CD4-positive, alpha-beta T cell treated with Interferon gamma for 1 hour (primary cell): ENCODE measurements around the gene ABR.

Experiments
- DNase-seq: peaks from one replicate; pipeline ENCODE4 v3.0.0-alpha.2; 2020

ABR gene

GRCh38 chr17:1025733-1026598, 153.8 kb downstream of the ABR start:
- no peak for DNase-seq

- DNase-seq, result no peak
These were observed 155.7 kb downstream of the ABR start for GRCh38 chr17:1024076-1024475.

- DNase-seq, result no peak
These were observed 157.3 kb downstream of the ABR start for GRCh38 chr17:1022278-1023024.

GRCh38 chr17:1021147-1021546, 158.6 kb downstream of the ABR start:
- DNase-seq, result no peak

DNA sequence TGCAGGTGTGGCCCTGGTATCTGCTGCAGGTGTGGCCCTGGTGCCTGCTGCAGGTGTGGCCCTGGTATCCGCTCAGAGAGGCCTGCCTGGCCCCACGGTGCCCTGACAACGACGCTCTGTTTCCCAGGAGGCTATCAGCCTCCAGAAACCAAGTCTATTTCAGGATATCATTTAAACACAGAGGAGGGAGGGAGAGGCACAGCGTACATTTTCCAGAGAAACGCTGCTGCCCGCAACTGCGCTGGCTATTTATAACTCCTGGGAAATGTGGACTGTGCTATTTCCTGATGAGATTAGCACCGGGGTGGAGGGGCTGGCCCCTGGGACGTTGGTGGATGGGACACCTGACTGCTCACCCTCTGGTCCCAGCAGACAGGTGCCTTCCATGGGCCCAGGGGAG, 160.3 kb downstream of the ABR start:
- DNase-seq, result no peak

- no peak for DNase-seq
These were observed 161.2 kb downstream of the ABR start for GRCh38 chr17:1018547-1018946.

GRCh38 chr17:1013729-1014090, 166.1 kb downstream of the ABR start:
- DNase-seq, result no peak

DNA sequence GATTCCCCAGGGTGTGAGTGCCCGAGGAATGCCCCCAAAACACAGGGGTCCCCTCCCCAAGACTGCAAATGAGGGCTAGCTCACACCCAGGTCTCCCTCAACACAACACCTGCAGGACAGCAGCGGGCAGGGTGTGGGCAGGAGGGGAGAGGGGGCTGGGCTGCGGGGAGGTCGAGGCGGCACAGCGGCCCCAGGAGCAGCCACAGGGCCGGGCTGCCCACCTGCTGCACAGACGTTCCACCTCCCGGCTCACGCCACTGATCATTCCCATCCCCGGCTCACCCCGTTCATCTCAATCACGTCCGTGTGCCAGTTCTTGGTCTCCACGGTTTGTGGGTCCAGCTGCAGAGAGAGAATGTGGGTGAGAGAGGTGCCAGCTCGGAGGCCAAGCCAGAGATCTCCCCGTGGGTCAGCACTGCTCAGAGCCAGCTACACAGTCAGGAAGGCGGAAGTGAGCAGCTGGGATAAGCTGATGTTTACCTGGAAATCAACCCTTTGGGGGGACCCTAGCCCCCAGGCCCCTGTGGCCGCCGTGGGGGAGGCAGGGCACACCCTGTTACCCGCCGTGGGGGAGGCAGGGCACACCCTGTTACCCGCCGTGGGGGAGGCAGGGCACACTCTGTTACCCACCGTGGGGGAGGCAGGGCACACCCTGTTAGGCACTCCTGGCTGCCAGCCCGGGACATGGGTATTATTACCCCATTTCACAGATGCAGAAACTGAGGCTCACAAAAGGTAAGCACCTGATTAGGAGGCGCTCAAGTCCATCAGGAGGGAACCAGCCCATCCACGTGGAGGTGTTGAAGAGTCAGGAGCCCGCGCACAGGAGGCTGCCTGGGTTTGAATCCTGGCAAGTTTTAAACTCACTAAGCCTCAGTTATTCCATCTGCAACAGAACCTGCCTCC, 166.7 kb downstream of the ABR start:
- DNase-seq, result no peak

DNA sequence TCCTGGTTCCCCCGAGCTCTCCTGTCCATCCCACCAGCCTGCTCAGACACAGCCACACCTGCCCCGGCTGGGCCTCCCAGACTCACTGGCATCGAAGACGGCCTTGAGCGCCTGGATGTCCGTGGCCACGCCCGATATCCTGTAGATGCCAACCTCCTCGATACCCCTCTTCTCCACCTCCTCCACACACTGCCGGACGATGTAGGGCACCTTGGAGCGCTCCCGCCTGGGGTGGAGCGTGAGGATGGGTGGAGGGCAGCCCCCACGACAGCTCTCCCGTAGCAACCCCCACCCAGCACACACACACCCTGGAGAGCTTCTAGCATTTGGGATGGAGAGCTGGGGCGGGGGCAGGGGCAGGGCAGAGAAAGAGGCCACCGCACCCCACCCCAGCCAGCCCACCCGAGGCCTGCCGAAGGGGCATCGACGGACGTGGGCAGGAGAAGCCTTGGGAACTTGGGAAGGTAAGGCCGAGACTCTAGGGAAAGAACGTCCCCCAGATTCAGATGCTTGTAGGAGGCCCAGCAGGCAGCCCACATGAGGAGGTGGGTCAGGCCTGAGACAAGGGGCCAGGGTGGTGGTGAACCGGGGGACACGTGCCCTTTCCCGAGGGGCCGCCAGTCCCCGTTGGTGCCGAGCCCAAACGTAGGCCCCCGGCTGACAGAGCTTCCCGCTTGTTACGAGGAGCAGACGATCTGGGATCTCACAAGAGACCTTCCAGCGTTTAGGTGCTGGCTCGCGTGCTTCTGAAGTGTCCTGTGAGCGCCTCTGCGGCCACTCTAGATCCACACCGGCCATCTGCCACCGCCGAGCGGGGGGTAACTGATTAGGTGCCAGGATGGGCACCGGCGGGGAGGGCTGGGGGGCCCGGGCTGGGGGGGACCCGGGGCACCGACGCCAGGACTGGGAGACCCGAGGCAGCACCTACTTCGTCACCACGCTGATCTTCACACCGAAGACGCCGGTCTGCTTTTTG, 167.7 kb downstream of the ABR start:
- DNase-seq, result no peak

DNA sequence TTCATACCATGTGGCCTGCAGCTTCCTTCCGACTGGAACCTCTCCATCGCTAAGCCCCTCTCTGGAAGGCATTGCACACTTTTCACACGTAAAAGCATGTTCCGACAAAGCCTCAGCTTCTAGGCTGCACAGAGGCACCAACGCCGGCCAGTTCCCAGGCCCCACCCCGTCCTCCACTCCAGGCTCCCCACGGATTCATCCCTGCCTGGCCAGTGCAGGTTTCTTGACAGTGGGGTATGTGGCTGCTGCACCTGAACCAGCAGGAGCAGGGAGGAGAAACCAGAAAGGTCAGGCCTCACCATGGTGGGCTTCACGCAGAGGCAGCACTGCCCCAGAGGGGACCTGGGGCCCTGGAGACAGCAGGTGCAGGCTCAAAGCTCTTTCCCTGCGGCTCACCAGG, 168.6 kb downstream of the ABR start:
- DNase-seq, result no peak

DNA sequence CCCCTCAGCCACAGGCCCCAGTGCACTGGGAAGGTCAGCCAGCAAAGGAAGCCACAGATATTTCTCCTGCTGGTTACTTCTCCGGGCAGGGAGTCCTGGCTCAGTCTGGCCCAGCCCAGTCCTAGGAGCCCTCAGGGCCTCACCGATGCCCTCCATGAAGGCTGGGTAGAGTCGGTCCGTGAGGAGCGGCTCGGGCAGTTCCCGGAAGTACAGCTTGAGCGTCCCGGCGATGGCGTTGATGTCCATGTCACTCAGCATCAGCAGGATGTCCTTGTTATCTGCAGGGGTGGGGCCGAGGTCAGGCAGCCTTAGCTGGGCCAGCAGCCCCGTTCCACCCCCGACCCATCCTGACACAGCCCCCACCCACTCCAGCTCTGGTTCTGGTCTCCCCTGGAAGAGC, 169.2 kb downstream of the ABR start:
- DNase-seq, result no peak

DNA sequence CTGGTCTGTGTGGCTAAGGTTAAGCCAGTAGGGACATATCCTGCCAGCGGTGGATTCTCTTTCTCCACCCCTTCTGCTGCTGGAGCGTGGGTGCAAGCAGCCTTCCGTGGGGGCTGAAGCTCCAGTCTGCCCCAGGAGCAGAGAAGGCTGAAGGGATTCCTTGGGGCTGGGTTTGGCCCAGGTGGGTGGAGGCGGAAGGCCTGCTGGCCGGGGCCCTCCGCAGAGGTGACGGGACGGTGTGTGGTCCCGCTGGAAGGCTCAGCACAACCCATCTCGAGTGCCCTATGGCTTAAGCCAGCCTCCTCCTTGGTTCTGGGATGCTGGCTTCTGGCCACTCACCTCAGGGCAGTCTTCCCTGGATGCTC, 169.7 kb downstream of the ABR start:
- DNase-seq, result no peak

- DNase-seq, result no peak
These were observed 170.3 kb downstream of the ABR start for GRCh38 chr17:1009229-1010085.

DNA sequence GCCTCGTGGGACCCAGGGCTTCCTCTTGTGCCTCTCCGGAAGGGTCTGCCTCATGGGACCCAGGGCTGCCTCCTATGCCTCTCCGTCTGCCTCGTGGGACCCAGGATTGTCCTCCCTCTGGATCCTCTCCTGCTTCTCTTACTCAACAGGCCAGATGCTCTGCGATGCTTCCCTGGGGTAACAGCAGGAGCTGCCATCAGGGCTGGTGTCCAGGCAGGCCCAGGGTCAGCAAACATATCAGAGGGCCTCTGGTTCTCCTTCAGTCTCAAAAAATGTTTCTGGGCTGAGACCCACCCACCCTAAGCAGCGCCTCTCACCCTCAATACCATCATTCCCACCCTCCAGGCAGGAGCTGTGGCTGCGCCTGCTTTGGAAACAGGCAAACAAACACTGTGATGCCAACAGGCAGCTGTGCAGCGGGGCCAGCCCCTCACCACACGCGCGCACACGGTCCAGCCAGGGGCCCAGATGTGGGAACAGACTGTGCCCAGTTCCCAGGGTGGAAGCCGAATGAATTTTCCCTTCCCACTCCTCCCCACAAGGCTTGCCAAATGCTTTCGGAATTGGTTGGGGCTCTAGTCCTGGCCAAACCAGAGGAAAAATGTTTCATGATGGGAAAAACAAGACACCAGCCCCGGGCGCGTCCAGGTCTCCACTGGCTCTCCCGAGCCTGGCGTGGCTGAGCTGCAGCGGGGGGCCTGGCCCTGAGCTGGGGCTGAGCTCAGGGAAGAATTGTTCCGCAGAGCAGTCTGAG, 171.6 kb downstream of the ABR start:
- DNase-seq, result no peak

GRCh38 chr17:1007310-1008007, 172.3 kb downstream of the ABR start:
- no peak for DNase-seq

DNA sequence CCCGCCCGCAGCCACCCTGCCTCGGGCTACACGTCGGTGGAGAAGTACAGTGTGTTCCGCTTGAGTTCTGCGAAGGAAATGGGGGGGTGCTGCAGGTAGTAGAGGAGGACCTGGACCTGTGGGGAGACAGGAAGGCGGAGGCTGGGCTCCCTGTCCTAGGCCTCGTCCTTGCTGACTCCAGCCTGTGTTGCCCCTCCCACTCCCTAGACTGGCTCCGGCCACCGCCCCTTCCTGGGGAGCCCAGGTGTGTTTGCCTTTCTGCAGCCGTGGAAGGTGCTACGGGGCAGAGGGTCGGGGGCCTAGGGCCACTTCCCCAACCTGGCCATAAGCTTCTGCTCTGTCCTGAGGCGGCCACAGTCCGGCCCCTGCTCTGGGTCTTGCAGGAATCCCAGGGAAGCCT, 173.7 kb downstream of the ABR start:
- no peak for DNase-seq

DNA sequence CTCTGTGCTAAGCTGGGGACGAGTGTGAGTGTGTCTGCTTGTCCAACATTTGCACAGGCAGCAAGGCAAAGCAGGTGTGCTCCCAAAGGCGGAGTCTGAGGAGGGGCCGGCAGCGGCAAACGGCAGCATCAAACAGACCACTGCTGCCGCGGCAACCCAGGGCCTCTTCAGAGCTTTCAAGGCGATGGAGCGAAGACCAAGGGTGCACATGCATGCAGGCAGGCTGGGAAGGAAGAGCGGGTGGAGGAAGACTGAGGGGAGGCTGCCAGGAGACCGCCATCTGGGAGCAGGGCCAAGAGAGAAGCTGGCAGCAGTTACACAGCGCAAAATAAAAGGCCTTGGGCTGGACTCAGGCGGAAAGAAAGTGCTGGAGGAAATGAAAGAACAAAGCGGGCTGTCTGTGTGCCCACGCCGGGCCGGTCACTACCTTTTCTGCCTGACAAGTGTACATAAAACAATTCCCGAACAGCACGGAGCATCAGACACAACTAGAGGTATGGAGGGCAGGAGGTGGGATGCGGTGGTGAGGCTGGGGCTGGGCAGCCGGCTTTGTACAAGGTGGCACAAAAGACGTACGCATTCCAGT, 174.3 kb downstream of the ABR start:
- no peak for DNase-seq

GRCh38 chr17:1004769-1005295, 174.9 kb downstream of the ABR start:
- DNase-seq, result no peak
